HG02885 (cell line): ENCODE results near the gene ELMO1.
"Not testable (repeated sequence)": the region's sequence is repeated elsewhere in the genome, so short reads cannot be mapped to it uniquely, and the experiment has no call there.

Experiments used
- ATAC-seq: cut with Tn5 transposase; IDR thresholded peaks from one replicate; pipeline ENCODE4 v1.9.1; 2021; ENCODE audit warnings: mild to moderate bottlenecking; ENCODE audit not compliant: unreplicated experiment, poor library complexity

The ELMO1 gene

DNA sequence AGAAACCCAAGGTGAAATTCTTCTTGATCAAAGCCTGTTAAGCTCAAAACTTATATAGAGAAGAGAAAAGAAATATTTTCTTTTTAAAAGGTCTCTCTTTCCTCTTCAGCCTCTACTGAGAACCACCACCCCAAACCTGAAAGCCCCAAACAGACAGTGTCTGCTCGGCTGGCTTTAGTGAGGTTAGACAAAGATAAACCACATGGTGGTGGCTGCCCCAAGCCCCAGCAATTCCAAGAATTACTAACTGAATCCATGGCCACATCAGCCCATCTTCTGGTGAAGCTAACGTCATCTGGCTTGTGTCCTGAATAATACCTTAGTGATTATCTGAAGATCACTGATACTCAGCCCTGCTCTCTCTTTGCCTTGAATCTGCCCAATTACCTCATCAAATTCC is 275.0 kb downstream of the ELMO1 start:
- ATAC-seq, result no peak

- no peak for ATAC-seq
These were observed 286.6 kb downstream of the ELMO1 start for GRCh38 chr7:37162106-37162505.

- ATAC-seq, result no peak
These were observed 288.0 kb downstream of the ELMO1 start for GRCh38 chr7:37160656-37161055.

DNA sequence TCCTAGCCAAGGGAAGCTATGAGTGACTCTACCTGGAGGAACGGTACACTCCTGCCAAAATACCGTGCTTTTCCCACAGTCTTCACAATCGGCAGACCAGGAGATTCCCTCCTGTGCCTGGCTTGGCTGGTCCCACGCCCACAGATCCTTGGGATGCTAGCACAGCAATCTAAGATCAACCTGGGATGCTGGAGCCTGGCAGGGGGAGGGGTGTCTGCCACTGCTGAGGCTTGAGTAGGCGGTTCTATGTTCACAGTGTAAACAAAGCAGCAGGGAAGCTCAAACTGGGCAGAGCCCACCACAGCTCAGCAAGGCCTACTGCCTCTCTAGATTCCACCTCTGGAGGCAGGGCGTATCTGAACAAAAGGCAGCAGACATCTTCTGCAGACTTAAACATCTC is 295.3 kb downstream of the ELMO1 start:
- ATAC-seq, result no peak

GRCh38 chr7:37151741-37152413 is 296.8 kb downstream of the ELMO1 start:
- ATAC-seq, result no peak

GRCh38 chr7:37150856-37151255 is 297.8 kb downstream of the ELMO1 start:
- ATAC-seq, result no peak

GRCh38 chr7:37150180-37150579 is 298.5 kb downstream of the ELMO1 start:
- ATAC-seq, result no peak

- no peak for ATAC-seq
These were observed 298.9 kb downstream of the ELMO1 start for GRCh38 chr7:37149773-37150124.

GRCh38 chr7:37149051-37149772 is 299.5 kb downstream of the ELMO1 start:
- peak; percentile 78 for ATAC-seq

GRCh38 chr7:37145682-37146081 is 303.0 kb downstream of the ELMO1 start:
- ATAC-seq, result no peak

- ATAC-seq, result no peak
These were observed 304.2 kb downstream of the ELMO1 start for GRCh38 chr7:37144423-37144822.

DNA sequence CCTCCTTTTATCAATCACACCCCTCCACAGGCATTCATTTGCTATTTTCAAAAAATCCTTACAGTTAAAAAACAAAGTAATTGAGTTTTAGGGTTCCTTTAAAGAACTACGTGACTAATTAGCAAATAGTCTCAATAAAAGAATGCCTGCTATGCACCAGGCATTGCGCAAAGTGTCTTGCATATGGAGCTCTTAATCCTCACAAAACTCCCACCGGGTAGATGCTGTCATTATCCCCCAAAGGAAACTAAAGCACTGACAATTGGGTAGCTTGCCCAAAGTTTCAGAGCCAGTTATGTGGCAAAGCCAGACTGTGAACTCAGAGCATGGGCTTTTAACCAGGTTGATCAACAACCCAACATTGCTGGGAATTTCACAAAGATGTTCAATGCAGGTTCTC is 305.7 kb downstream of the ELMO1 start:
- no peak for ATAC-seq

- ATAC-seq, result no peak
These were observed 306.9 kb downstream of the ELMO1 start for GRCh38 chr7:37141742-37142141.

GRCh38 chr7:37133902-37134301 is 314.8 kb downstream of the ELMO1 start:
- ATAC-seq, result not testable (repeated sequence)

DNA sequence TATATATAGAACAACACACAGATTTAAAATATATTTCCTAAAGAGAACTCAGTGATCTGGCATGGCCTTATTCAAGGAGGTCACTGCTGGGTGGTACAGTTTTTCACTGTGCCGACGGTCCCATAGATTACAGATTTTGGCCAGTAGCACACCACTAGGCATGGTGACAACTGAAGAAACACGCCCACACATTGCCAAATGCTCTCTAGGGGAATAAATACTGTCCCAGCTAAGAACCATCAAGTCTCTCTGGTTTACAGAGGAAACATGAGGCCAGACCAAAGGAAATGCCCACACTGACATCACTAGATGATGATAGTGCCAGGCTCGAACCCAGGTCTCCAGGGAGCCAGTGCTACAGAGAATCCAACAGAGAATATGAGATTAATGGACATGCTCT is 316.8 kb downstream of the ELMO1 start:
- ATAC-seq, result no peak

GRCh38 chr7:37129035-37129425 is 319.6 kb downstream of the ELMO1 start:
- no peak for ATAC-seq

- ATAC-seq, result no peak
These were observed 320.2 kb downstream of the ELMO1 start for GRCh38 chr7:37128327-37129034.

GRCh38 chr7:37119296-37119860 is 329.3 kb downstream of the ELMO1 start:
- no peak for ATAC-seq

GRCh38 chr7:37118004-37118403 is 330.7 kb downstream of the ELMO1 start:
- no peak for ATAC-seq

GRCh38 chr7:37117292-37117691 is 331.4 kb downstream of the ELMO1 start:
- no peak for ATAC-seq

- ATAC-seq, result no peak
These were observed 332.5 kb downstream of the ELMO1 start for GRCh38 chr7:37116093-37116701.
